Breast epithelium (tissue), 3 donors: ENCODE measurements around the gene CDC14A.

ENCODE experiments used
- CTCF ChIP-seq, 3 donors: fragments of 450-650 bp; IDR thresholded peaks; one replicate each; pipeline ENCODE4 v1.5.1; 2016 to 2017; ENCODE audit warnings: antibody characterized with exemption in 3 of 3, mild to moderate bottlenecking in 3 of 3, moderate library complexity in 3 of 3
- POLR2A ChIP-seq: fragments of 450-650 bp; IDR thresholded peaks from one replicate; pipeline ENCODE4 v1.6.1; 2016; ENCODE audit warnings: antibody characterized with exemption, mild to moderate bottlenecking, moderate library complexity
- POLR2AphosphoS5 ChIP-seq, 3 donors: sonication (generic); formaldehyde crosslinking; IDR thresholded peaks; one replicate each; pipeline ENCODE4 v1.6.1; 2017; ENCODE audit warnings: antibody characterized with exemption in 3 of 3

- no peak for TF ChIP-seq CTCF (IDR thresholded peaks at IDR 0.05)
- TF ChIP-seq POLR2A = no peak
- TF ChIP-seq POLR2AphosphoS5 (IDR thresholded peaks at IDR 0.05) = peak in 1 of 3 donors; percentile 36
These were observed 62.6 kb downstream of the CDC14A start for GRCh38 chr1:100414693-100415497.
